ENCODE data around the gene IQCH. TPM values are rescaled to one million over a fixed set of nuclear protein-coding genes. Genes with fewer than 3 reads are reported as not detected.

The IQCH gene
- total RNA-seq, 1 experiment from 2014 or later: 2.4 TPM

DNA sequence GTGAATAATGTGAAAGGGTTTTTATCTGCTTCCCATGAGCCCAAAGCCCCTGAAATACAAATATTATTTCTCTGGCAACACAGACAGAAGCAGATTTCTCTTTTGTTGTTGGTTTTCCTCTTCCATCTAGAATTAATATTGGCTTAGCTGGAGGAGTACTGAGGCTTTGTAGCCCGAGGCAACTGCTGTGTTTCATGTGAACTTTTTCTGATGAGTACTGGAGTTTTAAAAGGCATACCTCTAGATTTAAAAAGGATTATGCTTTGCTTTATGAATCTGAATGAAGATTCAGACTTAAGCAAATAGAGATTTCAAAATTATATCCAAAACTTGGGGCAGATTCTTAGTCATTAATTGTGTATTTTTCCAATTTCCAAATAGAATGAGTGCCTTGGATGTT lies 50.9 kb downstream of the IQCH start:
- no TSS peak for BruUV-seq (replicated peaks)
- TF ChIP-seq, protein P1, sequence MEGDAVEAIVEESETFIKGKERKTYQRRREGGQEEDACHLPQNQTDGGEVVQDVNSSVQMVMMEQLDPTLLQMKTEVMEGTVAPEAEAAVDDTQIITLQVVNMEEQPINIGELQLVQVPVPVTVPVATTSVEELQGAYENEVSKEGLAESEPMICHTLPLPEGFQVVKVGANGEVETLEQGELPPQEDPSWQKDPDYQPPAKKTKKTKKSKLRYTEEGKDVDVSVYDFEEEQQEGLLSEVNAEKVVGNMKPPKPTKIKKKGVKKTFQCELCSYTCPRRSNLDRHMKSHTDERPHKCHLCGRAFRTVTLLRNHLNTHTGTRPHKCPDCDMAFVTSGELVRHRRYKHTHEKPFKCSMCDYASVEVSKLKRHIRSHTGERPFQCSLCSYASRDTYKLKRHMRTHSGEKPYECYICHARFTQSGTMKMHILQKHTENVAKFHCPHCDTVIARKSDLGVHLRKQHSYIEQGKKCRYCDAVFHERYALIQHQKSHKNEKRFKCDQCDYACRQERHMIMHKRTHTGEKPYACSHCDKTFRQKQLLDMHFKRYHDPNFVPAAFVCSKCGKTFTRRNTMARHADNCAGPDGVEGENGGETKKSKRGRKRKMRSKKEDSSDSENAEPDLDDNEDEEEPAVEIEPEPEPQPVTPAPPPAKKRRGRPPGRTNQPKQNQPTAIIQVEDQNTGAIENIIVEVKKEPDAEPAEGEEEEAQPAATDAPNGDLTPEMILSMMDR (IDR thresholded peaks at IDR 0.05; ENCODE audit: insufficient read depth in 1 of 2, low read depth in 1 of 2, low read length in 1 of 2, severe bottlenecking in 1 of 2, unreplicated experiment in 1 of 2): no peak
- no peaks in the 10 kb centered on the region for H3K36me3 ChIP-seq (ENCODE audit: control insufficient read depth, insufficient read depth, low read length)
- no peak overlapping the region for H3K27ac Mint-ChIP-seq (ENCODE audit: unreplicated experiment)
- no peaks in the 10 kb centered on the region for H3K27me3 Mint-ChIP-seq (ENCODE audit: insufficient read depth, unreplicated experiment)
- intact Hi-C loops (cut with micrococcal nuclease; ENCODE audit: unreplicated experiment): no loop called here
- H3K4me3 ChIP-seq (ENCODE audit: low read depth, low read length): no peak overlapping the region
- no peaks in the 10 kb centered on the region for H3K27me3 ChIP-seq (replicated peaks; ENCODE audit: control insufficient read depth, insufficient read depth, low read length)
- DNase-seq: no peak
- H3K9me3 Mint-ChIP-seq (ENCODE audit: unreplicated experiment): no peaks in the 10 kb centered on the region
- H3K4me3 Mint-ChIP-seq (ENCODE audit: unreplicated experiment): no peak overlapping the region
- no peaks in the 10 kb centered on the region for H3K9me3 ChIP-seq
- H3K4me1 ChIP-seq: no peaks in the 10 kb centered on the region
- H3K36me3 Mint-ChIP-seq (ENCODE audit: insufficient read depth, unreplicated experiment): no peaks in the 10 kb centered on the region
- ChIA-PET CTCF (interaction anchor here (0.8 kb wide), 1 partner anchor 218 kb away, joined by 3 read pairs; no protein-coding TSS in a partner anchor), POLR2A (no interaction called here)
- H3K4me1 Mint-ChIP-seq (ENCODE audit: low read depth, unreplicated experiment): no peaks in the 10 kb centered on the region

DNA sequence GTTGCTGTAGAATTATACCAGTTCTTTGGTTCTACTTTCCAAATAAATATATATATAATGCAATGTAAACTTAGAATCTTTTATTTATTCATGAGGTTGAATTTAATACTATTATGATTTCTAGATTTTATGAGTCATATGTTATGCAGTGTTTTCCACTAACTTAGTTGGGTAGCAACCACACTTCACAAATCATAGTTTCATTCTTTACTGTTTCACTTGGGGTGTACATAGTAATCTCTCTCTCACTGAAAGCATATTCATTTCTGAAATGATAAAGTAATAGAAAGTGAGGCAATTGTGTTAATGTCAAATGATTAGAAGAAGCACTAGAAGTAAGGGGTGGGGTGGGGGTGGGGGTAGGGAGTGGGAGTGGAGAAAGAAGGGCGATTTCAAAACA lies 52.6 kb downstream of the IQCH start:
- TF ChIP-seq, protein P1 (IDR thresholded peaks at IDR 0.05; ENCODE audit: insufficient read depth in 1 of 2, low read depth in 1 of 2, low read length in 1 of 2, severe bottlenecking in 1 of 2, unreplicated experiment in 1 of 2): no peak
- Histone ChIP-seq H3K9me3 (no peaks in the 10 kb centered on the region), H3K4me1 (no peaks in the 10 kb centered on the region), H3K36me3 (ENCODE audit: control insufficient read depth, insufficient read depth, low read length) (no peaks in the 10 kb centered on the region), H3K27me3 (replicated peaks; ENCODE audit: control insufficient read depth, insufficient read depth, low read length) (no peaks in the 10 kb centered on the region), H3K4me3 (ENCODE audit: low read depth, low read length) (no peak overlapping the region)
- no peaks in the 10 kb centered on the region for H3K9me3 Mint-ChIP-seq (ENCODE audit: unreplicated experiment)
- H3K4me1 Mint-ChIP-seq (ENCODE audit: low read depth, unreplicated experiment): no peaks in the 10 kb centered on the region
- H3K27me3 Mint-ChIP-seq (ENCODE audit: insufficient read depth, unreplicated experiment): no peaks in the 10 kb centered on the region
- no TSS peak for BruUV-seq (replicated peaks)
- POLR2A ChIA-PET: no interaction called here
- CTCF ChIA-PET: no interaction called here
- H3K27ac Mint-ChIP-seq (ENCODE audit: unreplicated experiment): no peak overlapping the region
- H3K36me3 Mint-ChIP-seq (ENCODE audit: insufficient read depth, unreplicated experiment): no peaks in the 10 kb centered on the region
- no peak overlapping the region for H3K4me3 Mint-ChIP-seq (ENCODE audit: unreplicated experiment)
- intact Hi-C loops (cut with micrococcal nuclease; ENCODE audit: unreplicated experiment): no loop called here
- no peak for DNase-seq

DNA sequence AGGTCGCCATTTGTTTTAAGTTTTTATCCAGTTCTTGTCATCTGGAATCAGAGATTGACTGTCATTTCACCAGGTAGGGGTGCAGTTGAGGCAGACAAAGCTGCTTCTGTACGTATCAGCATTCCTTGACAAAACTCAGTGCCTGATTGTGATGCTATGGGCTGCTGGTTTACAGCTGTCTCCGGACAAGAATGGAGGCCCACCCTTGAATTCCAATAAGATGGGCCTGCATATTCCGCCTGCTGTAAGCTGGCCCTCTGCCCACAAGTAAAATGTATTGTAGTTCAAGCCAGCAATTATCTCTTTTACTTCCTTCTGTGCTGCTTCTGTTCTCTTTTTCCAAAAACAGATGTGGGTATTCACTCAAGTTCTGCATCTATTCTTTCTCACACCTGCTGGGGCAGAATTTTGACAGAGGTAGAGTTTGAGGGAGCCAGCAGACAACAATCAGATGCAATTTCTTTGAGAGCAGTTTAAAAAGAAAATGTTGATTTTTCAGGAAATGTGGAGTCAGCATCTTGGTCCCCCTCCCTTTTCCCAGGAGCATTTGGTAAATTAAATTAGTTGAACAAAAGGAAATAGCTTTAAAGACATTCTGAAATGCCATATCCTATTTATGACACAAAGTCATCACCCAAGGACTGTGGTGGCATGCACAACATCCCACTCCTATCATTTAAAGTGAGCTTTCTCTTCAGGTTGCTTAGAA lies 53.5 kb downstream of the IQCH start:
- ChIA-PET POLR2A (no interaction called here), CTCF (no interaction called here)
- Mint-ChIP-seq H3K36me3 (ENCODE audit: insufficient read depth, unreplicated experiment) (no peaks in the 10 kb centered on the region), H3K9me3 (ENCODE audit: unreplicated experiment) (no peaks in the 10 kb centered on the region), H3K4me1 (ENCODE audit: low read depth, unreplicated experiment) (no peaks in the 10 kb centered on the region), H3K4me3 (ENCODE audit: unreplicated experiment) (no peak overlapping the region), H3K27me3 (ENCODE audit: insufficient read depth, unreplicated experiment) (no peaks in the 10 kb centered on the region), H3K27ac (ENCODE audit: unreplicated experiment) (no peak overlapping the region)
- Histone ChIP-seq H3K4me3 (ENCODE audit: low read depth, low read length) (no peak overlapping the region), H3K9me3 (no peaks in the 10 kb centered on the region), H3K4me1 (no peaks in the 10 kb centered on the region), H3K27me3 (replicated peaks; ENCODE audit: control insufficient read depth, insufficient read depth, low read length) (no peaks in the 10 kb centered on the region), H3K36me3 (ENCODE audit: control insufficient read depth, insufficient read depth, low read length) (no peaks in the 10 kb centered on the region)
- intact Hi-C loops (cut with micrococcal nuclease; ENCODE audit: unreplicated experiment): no loop called here
- DNase-seq: no peak
- TF ChIP-seq, protein P1 (IDR thresholded peaks at IDR 0.05; ENCODE audit: insufficient read depth in 1 of 2, low read depth in 1 of 2, low read length in 1 of 2, severe bottlenecking in 1 of 2, unreplicated experiment in 1 of 2): no peak
- no TSS peak for BruUV-seq (replicated peaks)
